Medulla oblongata (tissue), 1 donor: ENCODE measurements around the gene DLST.
"Not testable (repeated sequence)": the region's sequence is repeated elsewhere in the genome, so short reads cannot be mapped to it uniquely, and the experiment has no call there.

Experiments
- DNase-seq: peaks from one replicate; pipeline ENCODE4 v3.0.0-alpha.2; 2015; ENCODE audit errors: extremely low spot score

Gene DLST

DNA sequence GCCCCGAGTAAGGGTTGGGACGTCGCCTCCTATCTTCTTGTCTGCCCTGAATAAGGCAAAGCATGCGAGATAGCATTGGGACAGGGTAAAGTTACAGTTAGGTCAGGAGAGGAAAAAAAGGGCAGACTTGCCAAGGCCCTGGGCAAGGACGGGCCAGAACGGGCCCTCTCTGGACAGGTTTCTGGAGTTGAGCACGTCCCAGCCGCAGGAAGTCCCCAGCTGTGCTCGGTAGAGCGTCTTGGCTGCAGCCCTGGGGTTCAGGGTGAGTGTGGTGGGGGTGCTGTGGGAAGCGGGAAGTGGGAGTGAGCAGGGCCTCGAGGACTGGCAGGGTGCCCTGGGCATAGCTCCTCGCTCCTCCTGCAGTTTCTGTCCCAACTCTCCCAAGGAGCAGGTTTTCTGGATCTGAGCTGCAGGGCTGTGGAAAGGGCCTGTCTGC, 35.9 kb downstream of the DLST start:
- DNase-seq, result peak; percentile 63

DNA sequence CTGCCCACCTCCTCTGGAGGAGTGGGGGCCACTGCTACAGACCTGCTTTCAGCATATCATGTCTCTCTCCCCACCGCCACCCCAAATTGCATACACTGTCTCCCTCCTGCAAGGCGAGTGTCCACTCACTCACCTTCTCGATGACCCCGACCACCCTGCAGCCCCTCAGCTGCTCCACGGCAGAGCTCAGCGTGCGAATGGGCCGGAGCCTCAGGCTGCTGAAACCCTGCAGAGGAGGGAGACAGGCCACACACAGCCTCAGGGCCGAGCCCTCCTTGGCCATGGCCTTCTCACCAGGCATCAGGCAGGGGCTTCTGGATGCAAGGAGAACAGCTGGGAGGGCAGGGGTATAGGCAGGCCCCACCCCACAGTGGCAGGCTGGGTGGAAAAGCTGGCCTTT, 36.7 kb downstream of the DLST start:
- DNase-seq, result no peak

DNA sequence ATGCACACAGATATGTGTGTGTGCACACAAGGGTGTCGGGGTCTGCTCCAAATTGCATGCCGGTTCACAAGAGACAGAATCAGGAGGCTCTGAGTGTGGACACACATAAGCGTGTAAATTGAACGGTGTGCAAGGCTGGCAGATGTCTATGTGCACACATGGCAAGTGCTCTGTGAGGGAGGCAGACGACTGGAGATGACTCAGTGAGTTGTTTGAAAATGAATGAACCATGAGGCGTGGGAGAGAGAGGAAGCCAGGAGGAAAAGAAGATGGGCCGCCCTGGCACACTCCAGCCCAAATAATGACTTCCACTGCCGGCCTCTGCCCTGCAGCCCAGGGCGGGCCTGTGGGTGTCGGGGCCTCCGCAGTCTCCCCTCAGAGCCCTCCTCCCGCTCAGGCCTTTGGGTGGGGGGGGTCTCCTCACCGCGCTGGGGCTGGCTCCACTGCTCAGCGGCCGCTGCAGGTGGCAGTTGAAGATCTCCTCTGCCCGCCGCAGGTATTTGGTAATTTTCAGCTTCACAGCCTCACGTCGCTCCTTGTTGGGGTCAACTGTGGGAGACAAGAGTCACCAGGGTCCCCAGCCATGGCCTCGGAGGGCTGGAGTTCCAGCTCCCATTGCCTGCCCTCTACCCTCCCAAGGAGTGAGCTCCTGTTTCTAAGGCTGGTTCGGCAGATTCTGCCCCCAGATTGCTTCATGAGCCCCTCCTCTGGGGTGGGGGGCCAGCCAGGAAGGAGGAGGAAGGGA, 37.9 kb downstream of the DLST start:
- DNase-seq, result no peak

- no peak for DNase-seq
Observed at GRCh38 chr14:74920281-74920680, 38.6 kb downstream of the DLST start.

GRCh38 chr14:74921053-74921620, 39.4 kb downstream of the DLST start:
- no peak for DNase-seq

- no peak for DNase-seq
Observed at GRCh38 chr14:74921987-74922751, 40.5 kb downstream of the DLST start.

- DNase-seq, result peak; percentile 92
Observed at GRCh38 chr14:74922752-74923401, 41.2 kb downstream of the DLST start, which contains the start of gene RPS6KL1. Gene RPS6KL1 (minus strand): TSS chr14:74923260. CDS start chr14:74921541, 1,719 bp downstream.

- DNase-seq, result no peak
Observed at GRCh38 chr14:74924061-74924460, 42.3 kb downstream of the DLST start.

DNA sequence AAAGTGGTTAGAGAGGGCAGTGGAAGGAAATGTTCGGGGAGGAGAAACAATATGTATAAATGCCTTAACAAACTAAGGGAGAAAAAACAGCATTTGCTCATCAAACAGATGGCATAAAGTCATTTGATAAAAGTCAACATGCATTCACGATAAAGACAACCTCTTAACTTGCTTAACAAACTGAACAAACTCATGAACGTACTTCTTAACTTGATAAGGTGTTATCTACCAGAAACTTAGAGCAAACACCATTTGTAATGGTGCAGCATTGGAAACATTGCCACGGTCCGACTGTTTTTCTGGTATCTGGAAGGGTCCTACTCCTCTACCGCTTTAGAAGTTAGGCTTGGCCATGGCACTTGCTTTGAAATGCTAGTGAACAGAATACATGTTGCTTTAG, 45.5 kb downstream of the DLST start:
- no peak for DNase-seq

- no peak for DNase-seq
Observed at GRCh38 chr14:74929242-74929641, 47.5 kb downstream of the DLST start.

DNA sequence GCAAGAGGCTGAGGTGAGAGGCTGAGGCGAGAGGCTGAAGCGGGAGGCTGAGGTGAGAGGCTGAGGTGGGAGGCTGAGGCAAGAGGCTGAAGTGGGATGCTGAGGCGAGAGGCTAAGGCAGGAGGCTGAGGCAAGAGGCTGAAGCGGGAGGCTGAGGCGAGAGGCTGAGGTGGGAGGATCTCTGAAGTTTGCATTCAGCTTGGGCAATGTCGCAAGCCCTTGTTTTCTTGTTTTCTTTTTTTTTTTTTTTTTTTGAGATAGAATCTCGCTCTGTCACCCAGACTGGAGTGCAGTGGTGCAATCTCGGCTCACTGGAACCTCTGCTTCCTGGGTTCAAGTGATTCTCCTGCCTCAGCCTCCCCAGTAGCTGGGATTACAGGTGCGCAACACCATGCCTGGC, 50.0 kb downstream of the DLST start:
- DNase-seq, result not testable (repeated sequence)

DNA sequence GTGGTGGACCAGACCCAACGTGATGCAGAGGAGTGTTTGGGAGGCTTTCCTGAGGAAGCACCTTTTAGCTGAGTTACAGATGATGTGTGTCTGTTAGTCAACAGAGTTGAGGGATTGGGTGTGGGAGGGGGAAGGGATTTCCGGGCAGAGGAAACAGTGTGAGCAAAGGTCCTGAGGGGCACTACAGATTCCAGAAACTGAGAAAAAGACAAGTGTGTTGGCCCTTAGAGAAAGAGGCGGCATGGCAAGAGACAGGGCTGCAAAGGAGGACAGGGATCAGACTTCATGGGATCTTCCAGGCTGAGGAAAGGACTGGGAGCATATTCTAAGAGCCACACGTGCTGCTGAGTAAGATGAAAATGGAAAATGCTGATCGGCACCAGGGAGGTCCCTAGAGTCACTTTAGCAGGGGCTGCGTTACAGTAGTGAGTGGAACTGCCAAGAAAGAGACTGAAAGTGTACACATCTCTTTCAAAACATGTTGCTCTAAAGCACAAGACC, 50.7 kb downstream of the DLST start:
- no peak for DNase-seq

DNA sequence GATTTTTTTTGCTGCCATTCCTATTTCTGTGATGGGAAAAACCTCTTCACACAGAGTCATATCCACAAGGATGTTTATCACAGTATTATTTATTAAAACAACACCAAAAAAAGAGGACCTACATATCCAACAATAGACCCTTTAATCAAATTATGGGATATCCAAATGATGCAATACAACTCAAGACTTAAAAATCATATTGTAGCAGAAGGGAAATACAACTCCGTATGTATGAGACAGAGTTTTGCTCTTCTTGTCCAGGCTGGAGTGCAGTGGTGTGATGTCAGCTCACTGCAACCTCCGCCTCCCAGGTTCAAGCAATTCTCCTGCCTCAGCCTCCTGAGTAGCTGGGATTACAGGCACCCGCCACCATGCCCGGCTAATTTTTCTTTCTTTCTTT, 51.2 kb downstream of the DLST start:
- DNase-seq, result not testable (repeated sequence)

DNA sequence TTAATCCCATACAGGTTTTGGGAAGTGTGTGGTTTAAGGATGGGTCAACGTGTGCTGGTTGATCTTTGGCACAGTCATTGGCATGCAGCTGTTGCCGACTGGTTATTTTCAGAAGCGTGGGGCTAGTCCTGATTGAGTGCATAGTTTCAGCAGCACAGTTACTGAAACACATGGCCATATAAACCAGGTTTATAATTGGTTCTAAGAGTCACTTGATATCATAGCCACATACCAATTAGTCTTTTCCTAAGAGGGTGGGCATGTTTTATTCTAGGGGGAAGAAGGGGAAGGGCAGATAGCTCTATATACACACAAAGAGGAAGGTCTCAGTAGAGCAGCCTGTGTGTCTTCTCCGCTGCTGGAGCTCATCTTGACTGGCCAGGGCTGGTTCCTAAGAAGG, 52.3 kb downstream of the DLST start:
- DNase-seq, result no peak

GRCh38 chr14:74934476-74935359, 53.0 kb downstream of the DLST start:
- DNase-seq, result no peak

- no peak for DNase-seq
Observed at GRCh38 chr14:74935360-74935680, 53.6 kb downstream of the DLST start.

GRCh38 chr14:74936151-74936550, 54.4 kb downstream of the DLST start:
- no peak for DNase-seq

GRCh38 chr14:74936731-74937130, 55.0 kb downstream of the DLST start:
- DNase-seq, result no peak

DNA sequence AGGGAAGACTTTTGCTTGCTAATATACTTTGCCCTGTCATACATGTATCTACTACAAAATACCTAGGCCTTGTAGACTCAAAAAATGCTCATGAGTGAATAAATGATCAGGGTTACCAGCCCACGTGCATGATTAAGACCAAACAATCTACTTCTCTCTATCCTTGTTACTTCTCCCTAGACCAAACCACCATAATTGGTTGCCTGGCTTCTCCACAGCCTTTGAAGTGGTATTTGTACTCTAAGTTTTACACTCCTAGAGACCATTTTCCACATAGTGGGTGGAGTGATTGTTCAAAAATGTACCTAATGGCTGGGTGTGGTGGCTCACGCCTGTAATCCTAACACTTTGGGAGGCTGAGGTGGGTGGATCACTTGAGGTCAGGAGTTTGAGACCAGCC, 55.5 kb downstream of the DLST start:
- DNase-seq, result no peak

DNA sequence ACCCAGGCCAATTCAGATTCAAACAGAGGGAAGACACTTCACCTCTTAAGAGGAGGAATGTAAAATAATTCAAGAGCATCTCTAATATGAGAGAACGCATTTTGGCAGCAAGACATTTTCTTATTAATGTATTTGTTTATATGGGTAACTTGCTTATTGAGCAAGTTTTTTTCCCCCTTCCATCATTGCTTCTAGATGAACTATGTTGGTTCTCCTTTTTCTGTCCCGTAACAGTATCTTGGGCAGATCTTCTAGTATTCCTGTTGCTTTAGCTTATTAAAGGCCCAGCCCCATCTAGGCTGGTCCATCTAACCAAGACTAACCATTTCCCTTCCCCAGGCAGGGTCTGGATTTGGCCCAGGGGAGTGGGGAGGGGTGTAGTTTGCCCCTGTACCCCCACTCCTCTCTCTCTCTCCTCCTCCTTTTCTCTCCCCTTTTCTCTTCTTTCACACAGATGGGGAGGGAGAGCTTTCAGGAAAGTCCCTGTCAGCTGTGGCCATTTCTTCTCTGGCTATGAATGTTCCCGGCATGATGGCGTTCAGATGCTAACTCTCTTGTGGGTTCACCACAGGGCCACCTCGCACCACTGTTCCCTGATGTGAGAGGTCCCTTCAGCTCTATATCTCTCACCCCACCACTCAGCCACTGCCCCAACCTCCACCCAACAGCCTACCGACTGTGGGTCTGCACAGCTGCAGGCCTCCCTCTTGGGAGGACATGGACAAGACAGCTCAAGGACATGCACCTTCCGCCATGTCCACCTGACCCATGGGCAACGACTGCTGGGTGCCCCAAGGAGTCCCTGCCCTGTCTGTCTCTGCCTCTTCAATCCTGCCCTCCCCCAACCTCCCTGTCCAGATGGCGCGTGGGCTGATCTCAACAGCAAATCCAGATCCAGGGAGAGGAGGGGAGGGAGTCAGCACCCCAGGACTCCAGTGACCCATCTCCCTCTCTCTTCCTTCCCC, 57.1 kb downstream of the DLST start:
- DNase-seq, result no peak
